Mammary epithelial cell (primary cell): ENCODE results near the gene C2.

Experiments used
- EZH2 ChIP-seq: IDR thresholded peaks from 2 replicates; pipeline ENCODE4 v1.6.1; 2012; ENCODE audit warnings: low read length, inconsistent platforms, borderline replicate concordance
- TF ChIP-seq, protein P1 (sequence below), 2 donors: IDR thresholded peaks in 1 of 2; conservative IDR thresholded peaks in 1 of 2; 2 replicates each; pipeline ENCODE4 v1.5.1; 2011 to 2012; ENCODE audit warnings: inconsistent platforms in 2 of 2, low read length in 2 of 2, mild to moderate bottlenecking in 2 of 2, control low read depth in 1 of 2, low read depth in 1 of 2; ENCODE audit not compliant: insufficient read depth in 1 of 2; ENCODE audit errors: extremely low read depth in 1 of 2

- TF ChIP-seq, protein P1, sequence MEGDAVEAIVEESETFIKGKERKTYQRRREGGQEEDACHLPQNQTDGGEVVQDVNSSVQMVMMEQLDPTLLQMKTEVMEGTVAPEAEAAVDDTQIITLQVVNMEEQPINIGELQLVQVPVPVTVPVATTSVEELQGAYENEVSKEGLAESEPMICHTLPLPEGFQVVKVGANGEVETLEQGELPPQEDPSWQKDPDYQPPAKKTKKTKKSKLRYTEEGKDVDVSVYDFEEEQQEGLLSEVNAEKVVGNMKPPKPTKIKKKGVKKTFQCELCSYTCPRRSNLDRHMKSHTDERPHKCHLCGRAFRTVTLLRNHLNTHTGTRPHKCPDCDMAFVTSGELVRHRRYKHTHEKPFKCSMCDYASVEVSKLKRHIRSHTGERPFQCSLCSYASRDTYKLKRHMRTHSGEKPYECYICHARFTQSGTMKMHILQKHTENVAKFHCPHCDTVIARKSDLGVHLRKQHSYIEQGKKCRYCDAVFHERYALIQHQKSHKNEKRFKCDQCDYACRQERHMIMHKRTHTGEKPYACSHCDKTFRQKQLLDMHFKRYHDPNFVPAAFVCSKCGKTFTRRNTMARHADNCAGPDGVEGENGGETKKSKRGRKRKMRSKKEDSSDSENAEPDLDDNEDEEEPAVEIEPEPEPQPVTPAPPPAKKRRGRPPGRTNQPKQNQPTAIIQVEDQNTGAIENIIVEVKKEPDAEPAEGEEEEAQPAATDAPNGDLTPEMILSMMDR (conservative IDR thresholded peaks at IDR 0.05 in 1 of 2, IDR thresholded peaks at IDR 0.05 in 1 of 2; ENCODE audit: extremely low read depth in 1 of 2, insufficient read depth in 1 of 2, low read depth in 1 of 2, low read length in 2 of 2) = peak; percentile 74 to 87
- no peak for TF ChIP-seq EZH2
These were observed 24.8 kb downstream of the C2 start for GRCh38 chr6:31952140-31952805.
